NCI-H510A (cell line): ENCODE results near the gene S100A10.

Source experiments
- DNase-seq: peaks from one replicate; lab custom pipeline; 2025; lab: John Stamatoyannopoulos, UW

The S100A10 gene

GRCh38 chr1:151935894-151936602 is 57.6 kb downstream of the S100A10 start:
- no peak for DNase-seq

GRCh38 chr1:151935154-151935553 is 58.5 kb downstream of the S100A10 start:
- no peak for DNase-seq

- DNase-seq = no peak
Measured at GRCh38 chr1:151934048-151934493, 59.6 kb downstream of the S100A10 start.
